Suprapubic skin (tissue), 4 donors: ENCODE results near the gene ATRN.

Experiments
- EP300 ChIP-seq: sonication (generic); formaldehyde crosslinking; IDR thresholded peaks from one replicate; pipeline ENCODE4 v1.6.1; 2017; ENCODE audit warnings: antibody characterized with exemption
- POLR2A ChIP-seq, 2 donors: fragments of 450-650 bp; IDR thresholded peaks; one replicate each; pipeline ENCODE4 v1.6.1; 2017; ENCODE audit warnings: antibody characterized with exemption in 2 of 2, mild to moderate bottlenecking in 2 of 2, moderate library complexity in 2 of 2
- POLR2AphosphoS5 ChIP-seq, 3 donors: sonication (generic); formaldehyde crosslinking; IDR thresholded peaks; one replicate each; pipeline ENCODE4 v1.6.1; 2017; ENCODE audit warnings: antibody characterized with exemption in 3 of 3

GRCh38 chr20:3613821-3614440, 143.1 kb downstream of the ATRN start:
- TF ChIP-seq POLR2AphosphoS5 (IDR thresholded peaks at IDR 0.05) (no peak), EP300 (no peak), POLR2A (IDR thresholded peaks at IDR 0.05) (no peak)
